GM03348 (cell line): Measurements from ENCODE around the gene KCNA10.
A peak's percentile ranks its signal among the peaks of the same experiment; 100 is the strongest.
"Not testable (repeated sequence)": the region's sequence is repeated elsewhere in the genome, so short reads cannot be mapped to it uniquely, and the experiment has no call there.

Experiments used
- DNase-seq: peaks from one replicate; pipeline ENCODE4 v3.0.0; 2012; ENCODE audit warnings: low spot score

KCNA10 gene

DNA sequence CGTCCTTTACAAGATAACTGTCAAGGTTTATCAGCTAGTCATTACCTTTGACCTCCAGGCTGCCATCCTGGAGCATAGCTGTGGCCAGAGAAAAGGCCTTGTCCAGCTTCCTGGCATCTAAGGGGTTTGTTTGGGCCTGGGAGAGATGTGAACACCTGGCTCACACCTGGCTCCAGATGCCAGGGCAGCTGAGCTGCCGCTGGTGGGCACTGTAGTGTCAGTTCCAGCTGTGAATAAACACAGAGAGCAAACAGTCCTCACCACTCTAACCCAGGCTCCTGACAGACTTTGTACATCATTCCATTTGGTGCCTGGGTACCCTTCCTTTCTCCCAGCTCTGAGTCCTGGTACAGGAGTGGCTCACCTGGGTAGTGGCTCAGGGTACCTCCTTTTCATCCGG lies 14.3 kb upstream of the KCNA10 start:
- no peak for DNase-seq

DNA sequence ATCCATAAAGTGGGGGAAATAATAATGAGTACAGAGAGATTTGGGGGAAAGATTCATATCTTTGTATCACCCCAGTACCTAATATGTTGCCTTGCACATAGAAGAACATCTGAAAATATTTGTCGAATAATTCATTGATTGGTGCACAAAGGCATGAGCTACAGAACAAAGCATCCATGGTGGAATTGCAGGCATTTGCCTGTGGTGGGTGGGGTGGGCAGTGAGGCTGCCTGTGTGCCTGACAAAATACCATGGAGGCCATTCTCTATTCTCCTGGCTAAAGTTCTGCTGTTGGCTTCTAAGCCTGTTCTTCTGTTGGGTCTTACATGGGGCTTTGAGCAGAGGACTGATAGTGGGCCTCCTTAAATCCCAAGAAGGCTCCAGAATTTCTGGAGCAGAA lies 10.0 kb upstream of the KCNA10 start:
- no peak for DNase-seq

DNA sequence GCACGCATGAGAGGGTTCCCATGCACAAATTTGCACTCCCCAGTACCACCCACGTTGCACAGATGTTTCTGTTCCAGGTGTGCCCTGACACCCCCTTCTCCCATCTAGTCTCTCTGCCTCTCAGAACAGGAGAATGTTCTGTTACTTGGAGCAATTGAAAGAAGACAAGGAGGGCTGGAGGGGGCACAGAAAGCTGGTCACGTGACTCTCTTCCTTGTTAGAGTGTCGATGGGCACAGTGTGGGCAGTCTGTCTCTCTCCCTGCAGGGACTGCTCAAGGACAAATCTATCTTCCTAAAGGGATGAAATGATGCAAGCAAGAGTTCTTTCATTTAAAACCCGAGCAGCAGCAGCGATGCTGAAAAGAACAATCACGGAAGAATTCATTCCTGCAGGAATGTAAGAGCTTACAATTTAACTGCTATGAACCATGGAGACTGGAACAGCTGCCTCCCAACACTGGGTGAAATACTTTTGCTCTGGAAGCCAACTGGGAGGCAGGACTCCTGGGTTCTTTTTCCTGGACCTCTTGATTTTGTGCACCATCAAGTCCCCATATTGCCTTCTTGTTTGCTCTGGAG lies 7.3 kb upstream of the KCNA10 start:
- DNase-seq, result no peak

DNA sequence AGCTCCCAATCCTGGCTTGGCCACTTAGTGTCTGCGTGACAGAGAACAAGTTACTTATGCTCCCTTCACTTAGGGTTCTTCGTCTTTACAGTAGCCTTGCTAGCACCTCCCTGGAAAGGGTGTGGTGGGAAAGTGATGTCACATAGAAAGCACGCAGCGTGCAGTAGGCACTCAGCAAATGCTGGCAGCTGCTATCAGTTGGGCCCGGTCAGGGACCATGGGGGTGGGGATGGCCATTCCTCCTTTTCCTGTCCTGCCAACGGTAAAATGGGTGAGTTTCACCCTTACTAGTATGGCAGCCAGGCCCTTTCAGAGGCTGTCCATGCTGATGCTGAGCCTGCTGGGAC lies 6.2 kb upstream of the KCNA10 start:
- no peak for DNase-seq

DNA sequence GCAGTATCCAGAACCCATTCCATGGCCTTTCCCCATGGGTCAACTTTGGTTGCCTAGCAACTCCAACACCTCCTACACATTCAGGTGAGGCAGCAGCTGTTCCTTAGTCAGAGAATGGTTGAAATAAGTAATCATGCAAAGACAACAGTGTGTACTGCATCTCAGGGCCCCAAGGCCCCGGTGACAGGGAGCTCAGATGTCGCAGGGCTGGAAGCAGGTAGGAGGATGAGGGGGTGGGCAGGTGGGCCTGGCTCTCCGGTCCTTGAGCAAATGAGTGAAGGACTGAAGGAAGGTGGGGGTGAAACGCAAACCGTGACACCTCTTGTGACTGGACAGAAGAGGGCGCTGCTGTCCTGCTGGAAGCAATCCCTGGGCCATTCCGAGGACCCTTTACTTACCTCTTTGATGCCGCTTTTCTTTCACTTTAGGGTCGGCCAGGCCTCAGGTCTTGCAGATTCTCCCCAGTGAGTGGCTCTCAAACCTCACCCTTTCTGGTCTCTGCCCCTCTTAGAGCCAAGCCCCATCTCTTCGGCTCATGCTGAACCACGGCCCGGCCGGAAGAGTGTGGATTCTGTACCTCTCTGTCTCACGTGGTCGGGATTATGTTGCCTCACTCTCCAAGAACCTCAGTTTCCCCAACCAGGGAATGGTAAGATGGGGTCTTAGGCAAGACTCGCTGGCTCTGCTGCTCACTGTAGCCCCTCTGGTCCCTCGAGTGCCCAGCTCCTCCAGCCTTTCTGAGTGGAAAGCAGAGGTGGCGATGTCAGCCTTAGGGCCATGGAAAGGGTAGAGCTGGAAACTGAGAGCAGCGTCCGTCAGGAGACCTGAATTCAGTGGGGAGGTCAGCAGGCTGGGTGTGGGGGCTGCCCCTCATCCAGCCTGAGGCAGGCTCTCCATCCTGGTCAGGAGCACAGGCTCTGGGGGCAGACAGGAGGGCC lies 5.6 kb upstream of the KCNA10 start:
- DNase-seq, result peak; percentile 45

DNA sequence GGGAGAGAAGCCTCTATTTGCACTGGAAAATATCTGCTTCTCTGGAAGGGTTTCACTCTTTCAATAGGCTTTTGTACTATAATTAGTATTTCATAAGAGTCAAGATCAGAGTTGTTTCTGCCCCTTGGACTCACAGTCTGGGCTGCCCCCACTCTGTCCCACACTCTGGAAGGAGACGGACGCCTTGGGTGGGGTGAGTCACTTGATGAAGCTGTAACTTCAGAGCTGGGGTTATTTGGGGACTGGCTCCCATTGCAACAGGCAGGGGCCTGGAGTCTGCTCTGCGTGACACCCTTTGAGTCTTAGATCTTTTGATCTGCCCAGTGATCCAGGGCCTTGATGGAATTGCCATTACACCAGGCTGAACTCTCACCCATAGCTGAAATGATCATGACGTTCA lies 4.0 kb upstream of the KCNA10 start:
- peak; percentile 17 for DNase-seq

DNA sequence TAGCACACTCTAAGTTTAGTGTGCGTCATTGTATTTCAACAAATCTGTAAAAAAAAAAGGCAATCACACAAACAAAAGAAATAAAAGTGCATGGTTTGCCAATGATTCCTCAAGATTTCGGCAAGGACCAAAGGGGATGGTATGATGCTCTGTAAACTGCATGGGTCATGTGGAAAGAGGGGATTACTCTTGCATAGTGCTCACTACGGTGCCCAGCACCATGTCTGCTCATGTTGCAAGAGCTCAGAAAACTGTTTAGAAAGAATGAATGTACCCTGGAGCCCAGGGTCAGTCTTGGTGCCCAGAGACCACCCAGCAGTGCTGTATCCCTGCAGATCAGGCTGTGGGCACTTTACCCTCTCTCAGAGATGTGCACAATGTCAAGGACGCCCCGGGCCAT lies 3.6 kb upstream of the KCNA10 start:
- DNase-seq, result no peak

DNA sequence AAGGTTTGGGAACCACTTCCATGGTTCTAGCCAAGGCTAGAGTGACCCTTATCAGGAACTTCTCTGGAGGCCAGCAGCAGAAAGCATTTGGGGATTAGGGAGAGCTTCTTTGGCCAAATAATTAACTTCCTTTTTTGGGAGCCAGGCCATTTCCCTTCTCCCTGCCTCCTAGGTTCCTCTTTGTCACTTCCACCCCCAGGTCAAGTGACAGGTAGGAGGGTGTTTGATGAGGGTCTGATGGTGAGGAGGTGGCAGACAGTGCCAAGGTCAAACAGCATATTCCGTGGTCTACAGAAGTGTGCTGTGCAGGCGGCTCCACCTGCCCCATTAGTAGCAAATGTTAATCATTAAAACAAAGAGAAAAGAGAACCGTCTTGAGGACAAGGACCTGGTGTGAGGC lies 1.9 kb upstream of the KCNA10 start:
- no peak for DNase-seq

DNA sequence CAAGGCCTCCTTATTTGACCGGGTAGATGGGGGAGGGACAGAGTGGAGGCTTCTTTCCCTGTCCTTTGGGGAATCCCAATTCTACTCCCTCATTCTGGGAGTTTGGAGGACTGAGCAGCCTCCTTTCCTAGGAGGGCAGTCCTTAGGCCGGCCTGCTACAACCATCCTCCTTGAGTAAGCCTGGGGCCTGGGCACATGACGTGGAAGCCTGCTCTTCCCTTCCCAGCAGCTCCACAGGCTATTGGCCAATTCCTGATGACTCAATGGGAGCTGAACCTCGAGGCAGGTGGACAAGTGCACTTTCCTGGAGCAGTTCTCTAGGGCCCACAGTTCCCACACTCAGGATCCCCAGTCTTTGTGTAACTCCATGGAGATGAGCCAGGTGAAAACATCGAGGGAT lies 3.1 kb downstream of the KCNA10 start:
- DNase-seq, result no peak

DNA sequence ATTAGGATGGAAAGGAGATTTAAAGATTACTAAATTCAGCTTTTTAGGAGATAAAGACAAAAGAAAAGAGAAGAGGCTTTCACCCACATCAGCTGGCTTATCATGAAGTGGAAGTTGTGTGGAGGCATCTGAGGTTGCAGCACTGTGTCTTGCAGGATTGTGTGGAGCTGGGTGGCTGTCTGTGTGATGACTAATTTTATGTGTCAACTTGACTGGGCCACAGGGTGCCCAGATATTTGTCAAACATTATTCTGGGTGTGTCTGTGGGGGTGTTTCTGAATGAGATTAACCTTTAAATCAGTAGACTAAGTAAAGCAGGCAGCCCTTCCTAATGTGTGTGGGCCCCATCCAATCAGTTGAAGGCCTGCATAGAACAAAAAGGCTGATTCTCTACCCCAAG lies 3.9 kb downstream of the KCNA10 start:
- no peak for DNase-seq

DNA sequence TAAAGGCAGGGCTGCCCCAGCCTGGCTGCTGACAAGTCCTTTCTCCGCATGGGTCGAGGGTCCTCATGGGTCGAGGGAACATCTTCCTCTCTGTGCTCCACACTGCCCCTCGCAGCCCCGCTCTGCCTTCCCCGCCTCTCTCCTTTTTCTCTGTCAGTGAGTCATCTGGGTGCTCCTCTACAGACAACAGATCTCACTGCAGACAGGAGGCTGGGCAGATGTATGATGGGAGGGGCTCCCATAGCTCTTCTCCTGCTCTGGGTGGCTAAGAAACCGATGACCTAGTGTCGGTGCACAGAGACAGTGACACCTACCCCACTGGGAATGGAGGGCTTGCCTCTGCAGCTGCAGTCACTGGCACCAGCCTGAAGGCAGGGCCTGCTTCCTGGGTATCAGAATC lies 5.5 kb downstream of the KCNA10 start:
- no peak for DNase-seq

DNA sequence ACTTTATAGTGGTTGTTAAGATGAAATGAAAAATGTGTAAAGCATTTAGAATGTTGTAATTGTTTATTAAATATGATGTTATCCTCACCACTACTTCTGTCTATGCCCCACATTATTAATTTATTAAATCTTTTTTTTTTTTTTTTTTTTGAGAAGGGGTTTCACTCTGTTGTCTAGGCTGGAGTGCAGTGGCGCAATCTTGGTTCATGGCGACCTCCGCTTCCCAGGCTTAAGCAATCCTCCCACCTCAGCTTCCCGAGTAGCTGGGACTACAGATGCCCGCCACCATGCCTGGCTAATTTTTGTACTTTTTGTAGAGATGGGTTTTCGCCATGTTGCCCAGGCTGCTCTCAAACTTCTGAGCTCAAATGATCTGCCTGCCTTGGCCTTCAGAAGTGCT lies 7.5 kb downstream of the KCNA10 start:
- no peak for DNase-seq

DNA sequence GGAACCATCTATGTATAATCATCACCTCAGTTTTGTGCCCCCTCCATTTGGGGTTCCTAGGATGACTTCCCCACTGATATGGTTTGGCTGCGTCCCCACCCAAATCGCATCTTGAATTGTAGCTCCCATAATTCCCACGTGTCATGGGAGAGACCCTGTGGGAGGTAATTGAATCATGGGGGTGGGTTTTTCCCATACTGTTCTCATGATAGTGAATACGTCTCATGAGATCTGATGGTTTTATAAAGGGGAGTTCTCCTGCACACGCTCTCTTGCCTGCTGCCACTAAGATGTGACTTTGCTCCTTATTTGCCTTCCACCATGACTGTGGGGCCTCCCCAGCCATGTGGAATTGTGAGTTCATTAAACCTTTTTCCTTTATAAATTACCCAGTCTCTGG lies 8.1 kb downstream of the KCNA10 start:
- DNase-seq, result not testable (repeated sequence)

DNA sequence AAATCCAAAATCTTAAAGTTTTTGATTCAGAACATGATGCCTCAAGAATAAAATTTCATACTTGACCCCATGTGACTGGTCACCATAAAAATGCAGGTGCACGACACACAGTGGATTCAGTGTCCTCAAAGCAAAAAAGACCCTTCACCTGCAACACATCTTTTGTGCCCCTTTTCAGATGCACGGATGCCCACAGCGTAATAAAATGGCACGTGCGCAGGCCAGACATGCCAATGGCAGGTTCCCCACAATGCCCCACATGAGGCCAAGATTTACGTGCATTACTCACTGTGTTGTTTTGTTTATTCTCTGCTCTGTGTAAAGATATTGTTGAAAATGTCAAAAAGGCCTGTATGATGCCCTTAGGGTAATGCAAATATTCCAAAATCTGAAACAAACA lies 9.3 kb downstream of the KCNA10 start:
- DNase-seq, result no peak

DNA sequence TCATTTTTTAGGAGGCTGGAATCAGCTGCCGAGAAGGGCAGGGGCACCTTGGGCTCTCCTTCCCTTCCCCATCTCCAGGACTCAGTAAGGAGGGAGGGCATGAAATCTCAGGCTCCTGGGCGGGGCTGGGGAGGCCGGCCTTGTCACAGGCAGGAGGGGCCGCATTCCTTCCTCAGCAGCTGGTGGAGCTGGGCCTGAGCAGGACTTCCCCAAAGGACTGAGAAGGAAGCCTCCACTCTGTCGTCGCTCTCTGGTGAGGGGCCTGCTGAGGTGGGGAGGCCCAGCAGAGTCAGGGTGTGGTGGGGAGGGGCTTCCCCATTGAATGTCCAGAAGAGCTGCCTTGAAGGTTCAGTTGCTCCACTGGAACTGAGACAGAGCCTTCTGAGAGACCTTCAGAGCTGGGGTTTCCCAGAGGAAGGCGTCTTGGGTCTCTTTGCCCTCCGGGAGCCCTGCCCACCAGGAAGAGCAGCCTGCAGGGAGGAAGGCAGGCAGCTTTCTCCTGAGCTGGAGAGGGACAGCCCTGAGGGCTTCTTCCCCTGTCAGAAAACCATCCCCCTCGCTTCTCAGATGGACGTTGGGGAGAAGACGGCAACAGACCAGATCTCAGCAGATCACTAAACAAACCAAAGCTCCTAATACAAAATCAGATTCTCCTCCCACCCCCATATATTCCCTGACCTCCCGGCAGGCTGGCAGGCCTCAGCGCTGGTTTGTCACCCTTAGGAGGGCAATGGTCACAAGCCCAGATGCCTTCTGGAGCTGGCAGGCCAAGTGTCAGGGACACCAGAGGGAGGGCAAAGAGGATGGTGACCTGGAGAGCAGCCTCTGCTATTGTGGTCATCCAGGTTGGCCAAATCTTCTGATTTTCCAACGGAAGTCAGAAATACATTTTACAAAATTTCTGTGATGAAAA lies 10.7 kb downstream of the KCNA10 start:
- DNase-seq, result peak; percentile 77

DNA sequence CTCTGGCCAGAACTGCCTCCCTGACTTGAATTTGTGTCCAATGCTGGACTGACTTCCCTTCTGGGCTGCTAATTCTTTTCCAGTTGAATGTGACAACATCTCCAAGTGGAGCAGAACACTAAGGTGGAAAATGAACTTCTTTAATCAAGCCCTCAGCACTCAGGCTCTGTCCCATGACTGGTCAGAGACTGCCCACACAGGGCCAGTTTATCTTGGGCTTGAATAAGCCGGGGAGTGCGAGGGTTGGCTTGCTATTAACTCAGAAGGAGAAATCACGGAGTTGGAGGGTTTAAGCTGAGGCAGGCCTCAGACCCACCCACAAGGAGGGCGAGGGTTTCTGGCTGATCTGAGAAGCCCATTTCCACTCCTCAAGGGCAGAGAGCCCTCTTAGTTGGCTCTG lies 12.4 kb downstream of the KCNA10 start:
- no peak for DNase-seq

DNA sequence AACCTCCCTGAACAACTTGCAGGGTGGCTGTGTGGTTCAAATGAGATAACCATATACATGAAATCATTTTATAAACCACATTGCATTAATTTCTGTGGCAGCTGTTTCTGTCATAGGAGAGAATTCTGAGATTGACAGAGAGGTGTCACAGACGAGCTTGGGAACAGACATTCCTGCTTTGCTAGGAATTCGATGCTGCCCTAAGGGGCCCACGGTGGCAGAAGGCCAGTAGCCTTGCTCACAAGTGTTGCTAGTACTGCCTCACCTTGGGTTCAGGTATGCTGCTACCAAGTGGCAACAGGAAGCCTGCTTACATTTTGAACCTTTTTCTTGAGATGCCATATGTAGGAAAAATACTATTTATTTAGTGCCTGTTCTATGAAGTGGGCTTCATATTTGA lies 13.4 kb downstream of the KCNA10 start:
- DNase-seq, result no peak

DNA sequence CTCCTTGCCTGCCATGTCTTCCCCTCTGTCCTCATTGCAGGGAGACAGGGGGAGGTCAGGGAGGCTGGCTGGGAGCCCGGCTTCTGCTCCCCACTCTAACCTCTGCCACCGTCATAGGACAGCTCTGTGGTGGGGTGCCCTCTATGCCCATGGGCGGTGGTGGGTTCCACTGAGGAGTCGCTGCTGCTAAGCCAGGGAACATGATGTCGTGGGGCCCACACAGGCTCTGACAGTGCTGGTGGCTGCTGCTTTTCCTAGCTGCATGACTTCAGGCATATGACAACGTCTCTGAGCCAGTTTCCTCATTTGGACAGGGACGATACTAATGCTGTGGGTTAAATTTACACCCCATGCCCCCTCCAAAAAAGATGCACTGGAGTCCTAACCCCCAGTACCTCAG lies 14.7 kb downstream of the KCNA10 start:
- no peak for DNase-seq

DNA sequence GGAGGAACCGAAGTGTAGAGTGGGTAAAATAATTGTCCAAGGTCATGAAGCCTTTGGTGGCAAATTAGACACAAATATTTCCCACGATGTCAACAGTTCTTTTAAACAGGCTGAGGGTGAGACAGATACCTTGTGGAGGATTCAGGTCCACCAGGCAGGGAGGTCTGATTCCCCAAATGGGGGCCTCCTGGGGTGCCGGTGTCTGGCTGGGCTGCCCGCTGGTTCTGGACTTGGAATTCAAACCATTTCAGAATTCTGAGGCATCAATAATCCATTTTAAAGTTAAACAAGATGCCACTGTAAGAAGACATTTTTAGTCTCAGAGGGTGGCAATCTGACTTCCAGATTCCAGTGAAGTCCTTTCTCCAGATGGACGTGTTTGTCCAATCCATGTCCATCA lies 15.5 kb downstream of the KCNA10 start:
- no peak for DNase-seq

DNA sequence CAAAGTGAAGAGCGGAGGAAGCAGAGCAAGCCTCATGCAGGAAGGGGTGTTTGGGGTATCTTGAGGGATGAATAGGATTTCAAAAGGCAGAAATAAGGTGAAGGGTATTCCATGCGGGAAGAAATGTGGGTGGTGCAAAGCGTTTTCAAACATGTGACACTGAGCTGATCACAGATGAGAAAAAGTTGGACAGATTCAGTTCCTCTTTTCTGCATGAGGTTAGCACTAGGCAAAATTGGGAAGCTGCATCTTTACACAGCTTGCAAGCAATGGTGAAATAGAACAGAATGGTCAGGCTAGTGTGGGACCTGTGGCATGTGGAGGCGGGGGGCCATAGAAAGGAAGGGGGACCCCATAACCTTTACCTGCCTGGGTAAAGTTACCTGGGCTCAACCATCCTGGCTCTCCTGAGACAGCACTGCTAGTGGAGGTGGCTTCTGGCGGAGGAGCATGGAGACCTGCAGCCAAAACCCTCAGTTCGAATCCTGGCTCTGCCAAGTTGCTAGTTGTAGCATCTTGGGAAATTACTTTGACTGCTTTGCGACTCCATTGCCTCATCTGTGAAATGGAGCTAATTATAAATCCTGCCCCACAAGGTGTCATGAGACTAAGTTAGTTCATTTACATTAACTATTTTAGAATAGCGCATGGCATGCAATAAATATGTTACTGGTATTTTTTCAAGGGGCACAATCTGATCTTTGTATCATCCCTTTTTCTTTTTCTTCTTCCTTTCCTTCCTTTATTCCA lies 16.4 kb downstream of the KCNA10 start:
- no peak for DNase-seq

DNA sequence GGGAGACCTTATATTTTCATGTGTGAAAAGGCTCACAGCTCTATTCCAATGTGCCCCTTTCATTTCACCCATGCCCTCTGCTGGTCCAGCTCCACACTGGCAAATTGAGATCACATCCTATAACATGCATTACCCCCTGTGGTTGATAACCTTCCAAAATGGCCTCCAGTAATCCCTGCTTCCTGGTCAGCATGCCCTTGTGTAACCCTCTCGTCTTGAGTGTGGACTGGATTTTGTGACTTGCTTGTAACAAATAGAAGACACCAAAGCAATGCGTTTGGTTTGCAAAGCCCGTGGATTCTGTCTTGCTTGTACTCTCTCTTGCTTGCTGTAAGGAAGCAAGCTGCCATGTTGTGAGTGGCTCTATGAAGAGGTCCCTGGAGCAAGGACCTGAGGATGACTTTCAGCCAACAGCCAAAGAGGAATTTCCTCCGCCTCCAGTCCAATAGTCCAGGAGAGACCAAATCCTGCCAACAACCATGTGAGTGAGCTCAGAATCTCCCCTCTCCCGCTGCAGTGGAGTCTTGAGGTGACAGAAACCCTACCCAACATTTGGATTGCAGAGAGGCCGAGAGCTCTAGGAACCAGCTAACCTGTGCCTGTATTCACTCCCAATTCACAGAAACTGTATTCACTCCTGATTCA lies 17.4 kb downstream of the KCNA10 start:
- no peak for DNase-seq

DNA sequence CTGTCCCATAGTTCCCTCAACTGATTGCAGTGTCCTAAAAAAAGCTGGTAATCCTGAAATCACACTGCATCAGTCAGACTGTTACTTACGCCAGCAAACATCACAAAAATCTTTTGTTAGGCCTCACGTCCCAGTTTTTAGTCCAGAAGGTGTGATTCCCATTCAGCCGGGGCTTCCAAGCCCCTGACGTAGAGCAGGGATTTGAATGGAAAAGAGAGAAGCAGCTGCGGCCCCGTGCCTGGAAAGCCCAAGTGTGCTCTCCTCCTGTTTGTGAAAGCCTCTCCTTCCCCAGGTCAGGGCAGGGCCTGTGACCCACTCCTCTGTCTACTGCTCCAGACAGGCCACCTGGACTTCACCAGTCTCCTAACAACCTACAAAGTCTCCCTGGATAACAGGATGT lies 20.7 kb downstream of the KCNA10 start:
- DNase-seq, result no peak
